K562 (cell line): ENCODE measurements around the gene FFAR1. TPM values are rescaled to one million over a fixed set of nuclear protein-coding genes. Genes with fewer than 3 reads are reported as not detected.

Experiments used
- RBM34 ChIP-seq: fragments of 200-400 bp; formaldehyde crosslinking; IDR thresholded peaks from 2 replicates; pipeline ENCODE4 v1.6.1; 2018; ENCODE audit warnings: low read length, borderline replicate concordance; ENCODE audit not compliant: insufficient read depth
- polyA plus RNA-seq, 8 experiments: library from polyadenylated mRNA; depleted of rRNA in 4 of 8; stranded (reverse) in 5 of 8; unstranded in 3 of 8; fragments of >200 nt; fragmentation: Nextera tagmentation in 2 of 8; fragmentation: Illumina TruSeq in 1 of 8; extraction: Ambion mirVana in 2 of 8; extraction: Trizol in 1 of 8; gene quantifications; 2 replicates each; pipeline versions ENCODE4 v1.2.1 to v1.2.3, GENCODE V29; 2011 to 2014; ENCODE audit warnings: inconsistent platforms in 1 of 8, missing spikeins in 1 of 8
- total RNA-seq, 7 experiments: library from RNA; depleted of rRNA in 6 of 7; stranded (reverse); fragments of >200 nt in 6 of 7; fragmentation: Illumina TruSeq in 2 of 7; extraction: Trizol in 2 of 7; gene quantifications; 2 replicates each; pipeline versions ENCODE4 v1.2.1 to v1.2.3, GENCODE V29; 2011 to 2021; ENCODE audit warnings: low replicate concordance in 1 of 7
- TF ChIP-seq, protein P1 (sequence below): fragments of 450-650 bp; IDR thresholded peaks from 2 replicates; pipeline ENCODE4 v1.6.1; 2016; ENCODE audit warnings: mild to moderate bottlenecking, moderate library complexity

Gene FFAR1
- total and polyA plus RNA-seq, 9 of the 15 experiments (the other 6 are each of a cell fraction or from before 2014, with no cell fraction given) = not detected

- TF ChIP-seq, protein P1, sequence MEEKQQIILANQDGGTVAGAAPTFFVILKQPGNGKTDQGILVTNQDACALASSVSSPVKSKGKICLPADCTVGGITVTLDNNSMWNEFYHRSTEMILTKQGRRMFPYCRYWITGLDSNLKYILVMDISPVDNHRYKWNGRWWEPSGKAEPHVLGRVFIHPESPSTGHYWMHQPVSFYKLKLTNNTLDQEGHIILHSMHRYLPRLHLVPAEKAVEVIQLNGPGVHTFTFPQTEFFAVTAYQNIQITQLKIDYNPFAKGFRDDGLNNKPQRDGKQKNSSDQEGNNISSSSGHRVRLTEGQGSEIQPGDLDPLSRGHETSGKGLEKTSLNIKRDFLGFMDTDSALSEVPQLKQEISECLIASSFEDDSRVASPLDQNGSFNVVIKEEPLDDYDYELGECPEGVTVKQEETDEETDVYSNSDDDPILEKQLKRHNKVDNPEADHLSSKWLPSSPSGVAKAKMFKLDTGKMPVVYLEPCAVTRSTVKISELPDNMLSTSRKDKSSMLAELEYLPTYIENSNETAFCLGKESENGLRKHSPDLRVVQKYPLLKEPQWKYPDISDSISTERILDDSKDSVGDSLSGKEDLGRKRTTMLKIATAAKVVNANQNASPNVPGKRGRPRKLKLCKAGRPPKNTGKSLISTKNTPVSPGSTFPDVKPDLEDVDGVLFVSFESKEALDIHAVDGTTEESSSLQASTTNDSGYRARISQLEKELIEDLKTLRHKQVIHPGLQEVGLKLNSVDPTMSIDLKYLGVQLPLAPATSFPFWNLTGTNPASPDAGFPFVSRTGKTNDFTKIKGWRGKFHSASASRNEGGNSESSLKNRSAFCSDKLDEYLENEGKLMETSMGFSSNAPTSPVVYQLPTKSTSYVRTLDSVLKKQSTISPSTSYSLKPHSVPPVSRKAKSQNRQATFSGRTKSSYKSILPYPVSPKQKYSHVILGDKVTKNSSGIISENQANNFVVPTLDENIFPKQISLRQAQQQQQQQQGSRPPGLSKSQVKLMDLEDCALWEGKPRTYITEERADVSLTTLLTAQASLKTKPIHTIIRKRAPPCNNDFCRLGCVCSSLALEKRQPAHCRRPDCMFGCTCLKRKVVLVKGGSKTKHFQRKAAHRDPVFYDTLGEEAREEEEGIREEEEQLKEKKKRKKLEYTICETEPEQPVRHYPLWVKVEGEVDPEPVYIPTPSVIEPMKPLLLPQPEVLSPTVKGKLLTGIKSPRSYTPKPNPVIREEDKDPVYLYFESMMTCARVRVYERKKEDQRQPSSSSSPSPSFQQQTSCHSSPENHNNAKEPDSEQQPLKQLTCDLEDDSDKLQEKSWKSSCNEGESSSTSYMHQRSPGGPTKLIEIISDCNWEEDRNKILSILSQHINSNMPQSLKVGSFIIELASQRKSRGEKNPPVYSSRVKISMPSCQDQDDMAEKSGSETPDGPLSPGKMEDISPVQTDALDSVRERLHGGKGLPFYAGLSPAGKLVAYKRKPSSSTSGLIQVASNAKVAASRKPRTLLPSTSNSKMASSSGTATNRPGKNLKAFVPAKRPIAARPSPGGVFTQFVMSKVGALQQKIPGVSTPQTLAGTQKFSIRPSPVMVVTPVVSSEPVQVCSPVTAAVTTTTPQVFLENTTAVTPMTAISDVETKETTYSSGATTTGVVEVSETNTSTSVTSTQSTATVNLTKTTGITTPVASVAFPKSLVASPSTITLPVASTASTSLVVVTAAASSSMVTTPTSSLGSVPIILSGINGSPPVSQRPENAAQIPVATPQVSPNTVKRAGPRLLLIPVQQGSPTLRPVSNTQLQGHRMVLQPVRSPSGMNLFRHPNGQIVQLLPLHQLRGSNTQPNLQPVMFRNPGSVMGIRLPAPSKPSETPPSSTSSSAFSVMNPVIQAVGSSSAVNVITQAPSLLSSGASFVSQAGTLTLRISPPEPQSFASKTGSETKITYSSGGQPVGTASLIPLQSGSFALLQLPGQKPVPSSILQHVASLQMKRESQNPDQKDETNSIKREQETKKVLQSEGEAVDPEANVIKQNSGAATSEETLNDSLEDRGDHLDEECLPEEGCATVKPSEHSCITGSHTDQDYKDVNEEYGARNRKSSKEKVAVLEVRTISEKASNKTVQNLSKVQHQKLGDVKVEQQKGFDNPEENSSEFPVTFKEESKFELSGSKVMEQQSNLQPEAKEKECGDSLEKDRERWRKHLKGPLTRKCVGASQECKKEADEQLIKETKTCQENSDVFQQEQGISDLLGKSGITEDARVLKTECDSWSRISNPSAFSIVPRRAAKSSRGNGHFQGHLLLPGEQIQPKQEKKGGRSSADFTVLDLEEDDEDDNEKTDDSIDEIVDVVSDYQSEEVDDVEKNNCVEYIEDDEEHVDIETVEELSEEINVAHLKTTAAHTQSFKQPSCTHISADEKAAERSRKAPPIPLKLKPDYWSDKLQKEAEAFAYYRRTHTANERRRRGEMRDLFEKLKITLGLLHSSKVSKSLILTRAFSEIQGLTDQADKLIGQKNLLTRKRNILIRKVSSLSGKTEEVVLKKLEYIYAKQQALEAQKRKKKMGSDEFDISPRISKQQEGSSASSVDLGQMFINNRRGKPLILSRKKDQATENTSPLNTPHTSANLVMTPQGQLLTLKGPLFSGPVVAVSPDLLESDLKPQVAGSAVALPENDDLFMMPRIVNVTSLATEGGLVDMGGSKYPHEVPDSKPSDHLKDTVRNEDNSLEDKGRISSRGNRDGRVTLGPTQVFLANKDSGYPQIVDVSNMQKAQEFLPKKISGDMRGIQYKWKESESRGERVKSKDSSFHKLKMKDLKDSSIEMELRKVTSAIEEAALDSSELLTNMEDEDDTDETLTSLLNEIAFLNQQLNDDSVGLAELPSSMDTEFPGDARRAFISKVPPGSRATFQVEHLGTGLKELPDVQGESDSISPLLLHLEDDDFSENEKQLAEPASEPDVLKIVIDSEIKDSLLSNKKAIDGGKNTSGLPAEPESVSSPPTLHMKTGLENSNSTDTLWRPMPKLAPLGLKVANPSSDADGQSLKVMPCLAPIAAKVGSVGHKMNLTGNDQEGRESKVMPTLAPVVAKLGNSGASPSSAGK = peak; percentile 74
- TF ChIP-seq RBM34 = no peak
Observed at GRCh38 chr19:35306473-35307246, 41.0 kb upstream of the FFAR1 start (continued).
